GM12891 (cell line): ENCODE data around the gene SLC7A6.

ENCODE experiments used
- DNase-seq: peaks from one replicate; pipeline ENCODE4 v3.0.0; 2011; ENCODE audit warnings: low spot score; ENCODE audit not compliant: insufficient read length
- FAIRE-seq: peaks from 2 replicates; lab custom pipeline; 2011; peaks lifted over from hg19 to GRCh38; lab: Jason Lieb, UNC
- PAX5 ChIP-seq: IDR thresholded peaks from 2 replicates; pipeline ENCODE4 v1.6.1; 2011; ENCODE audit warnings: low read length, moderate library complexity, mild to moderate bottlenecking; ENCODE audit not compliant: insufficient read depth, severe bottlenecking
- POLR2A ChIP-seq: IDR thresholded peaks from 2 replicates; pipeline ENCODE4 v1.6.1; 2011; ENCODE audit warnings: low read depth, low read length, control low read depth
- POLR2AphosphoS5 ChIP-seq: IDR thresholded peaks from 2 replicates; pipeline ENCODE4 v1.6.1; 2011; ENCODE audit warnings: low read depth, low read length, control low read depth
- POU2F2 ChIP-seq: IDR thresholded peaks from 2 replicates; pipeline ENCODE4 v1.6.1; 2011; ENCODE audit warnings: low read depth, mild to moderate bottlenecking, control low read depth, low read length, moderate library complexity
- SPI1 ChIP-seq: IDR thresholded peaks from 2 replicates; pipeline ENCODE4 v1.6.1; 2011; ENCODE audit warnings: low read depth, low read length, control low read depth
- TAF1 ChIP-seq: IDR thresholded peaks from 2 replicates; pipeline ENCODE4 v1.6.1; 2011; ENCODE audit warnings: low read depth, low read length, control low read depth

Gene SLC7A6

GRCh38 chr16:68292425-68292824, 28.1 kb downstream of the SLC7A6 start:
- DNase-seq = no peak
- no peak for FAIRE-seq
- TF ChIP-seq POU2F2 (no peak), SPI1 (no peak), PAX5 (no peak), POLR2A (no peak), POLR2AphosphoS5 (no peak)

- no peak for FAIRE-seq
- no peak for TF ChIP-seq TAF1
- no peak for TF ChIP-seq SPI1
- no peak for TF ChIP-seq POLR2AphosphoS5
- TF ChIP-seq PAX5 = no peak
- no peak; the same call in 1 of the 2 replicates for TF ChIP-seq POLR2A
- TF ChIP-seq POU2F2 = no peak
- DNase-seq = no peak
Observed at GRCh38 chr16:68296291-68296690, 32.0 kb downstream of the SLC7A6 start.

- FAIRE-seq (no peak), DNase-seq (no peak)
- TF ChIP-seq PAX5 (no peak), POU2F2 (no peak), SPI1 (no peak), POLR2A (no peak; the same call in 1 of the 2 replicates), TAF1 (no peak), POLR2AphosphoS5 (no peak)
Observed at GRCh38 chr16:68296693-68297092, 32.4 kb downstream of the SLC7A6 start.

GRCh38 chr16:68297908-68298307, 33.6 kb downstream of the SLC7A6 start:
- TF ChIP-seq PAX5 (no peak), TAF1 (no peak), POU2F2 (no peak), POLR2A (no peak), SPI1 (no peak), POLR2AphosphoS5 (no peak)

GRCh38 chr16:68298312-68298711, 34.0 kb downstream of the SLC7A6 start:
- DNase-seq (no peak), FAIRE-seq (no peak)
- no peak for TF ChIP-seq TAF1
- TF ChIP-seq POU2F2 = 0 out of 2 replicates have a peak, but pooled peaks have one; percentile 23

More at GRCh38 chr16:68297908-68298307, 33.6 kb downstream of the SLC7A6 start:
- no peak for DNase-seq
- FAIRE-seq = no peak

GRCh38 chr16:68298907-68299561, 34.7 kb downstream of the SLC7A6 start:
- no peak for DNase-seq
- FAIRE-seq = no peak
- TF ChIP-seq PAX5 (no peak), POLR2AphosphoS5 (no peak), POLR2A (0 out of 2 replicates have a peak, but pooled peaks have one; percentile 15)

- TF ChIP-seq POU2F2 (no peak), POLR2A (peak; percentile 51; the same call in 1 of the 2 replicates), TAF1 (no peak), PAX5 (no peak), SPI1 (no peak), POLR2AphosphoS5 (0 out of 2 replicates have a peak, but pooled peaks have one; percentile 62)
- FAIRE-seq (no peak), DNase-seq (no peak)
Observed at GRCh38 chr16:68299571-68300453, 35.5 kb downstream of the SLC7A6 start.

- no peak for DNase-seq
- TF ChIP-seq POU2F2 = no peak
- TF ChIP-seq POLR2A = 0 out of 2 replicates have a peak, but pooled peaks have one; percentile 42
- peak; percentile 40 for TF ChIP-seq POLR2AphosphoS5
- no peak for FAIRE-seq
Observed at GRCh38 chr16:68300734-68301459, 36.6 kb downstream of the SLC7A6 start.

- TF ChIP-seq POLR2AphosphoS5 = no peak
- TF ChIP-seq SPI1 = no peak
- TF ChIP-seq TAF1 = no peak
- no peak for TF ChIP-seq PAX5
- TF ChIP-seq POLR2A = no peak
- no peak for TF ChIP-seq POU2F2
- no peak for DNase-seq
- FAIRE-seq = no peak
Observed at GRCh38 chr16:68306633-68307032, 42.3 kb downstream of the SLC7A6 start.

- FAIRE-seq = no peak
- DNase-seq = no peak
- TF ChIP-seq POLR2AphosphoS5 (no peak), POLR2A (no peak), PAX5 (no peak), POU2F2 (no peak), SPI1 (no peak), TAF1 (no peak)
Observed at GRCh38 chr16:68309799-68310198, 45.5 kb downstream of the SLC7A6 start.
